Upper lobe of left lung (tissue), 4 donors: ENCODE results near the gene LRRC7.

Source experiments
- CTCF ChIP-seq, 6 experiments: fragments of 450-650 bp in 4 of 6; fragments of 200-600 bp in 2 of 6; sonication (generic) in 2 of 6; IDR thresholded peaks; one replicate each; pipeline ENCODE4 v1.5.1; 2016 to 2019; ENCODE audit warnings: antibody characterized with exemption in 6 of 6
- POLR2A ChIP-seq, 4 donors: fragments of 450-650 bp; IDR thresholded peaks; one replicate each; pipeline ENCODE4 v1.5.1; 2016 to 2017; ENCODE audit warnings: antibody characterized with exemption in 4 of 4, mild to moderate bottlenecking in 2 of 4

- TF ChIP-seq CTCF (IDR thresholded peaks at IDR 0.05) (no peak), POLR2A (IDR thresholded peaks at IDR 0.05) (no peak)
Observed at GRCh38 chr1:69592341-69592740, 24.6 kb downstream of the LRRC7 start.
